Pulmonary artery endothelial cell (primary cell): ENCODE results near the gene ITGA3. TPM values are rescaled to one million over a fixed set of nuclear protein-coding genes. Genes with fewer than 3 reads are reported as not detected.

Source experiments
- DNase-seq: peaks from one replicate; pipeline ENCODE4 v3.0.0-alpha.2; 2011; ENCODE audit warnings: low read depth, low spot score
- total RNA-seq: library from RNA; depleted of rRNA; stranded (reverse); fragments of >200 nt; gene quantifications from 2 replicates; pipeline ENCODE4 v1.2.3, GENCODE V29; 2014

Gene ITGA3
- 77.7 and 101 TPM in 2 replicates for total RNA-seq

DNA sequence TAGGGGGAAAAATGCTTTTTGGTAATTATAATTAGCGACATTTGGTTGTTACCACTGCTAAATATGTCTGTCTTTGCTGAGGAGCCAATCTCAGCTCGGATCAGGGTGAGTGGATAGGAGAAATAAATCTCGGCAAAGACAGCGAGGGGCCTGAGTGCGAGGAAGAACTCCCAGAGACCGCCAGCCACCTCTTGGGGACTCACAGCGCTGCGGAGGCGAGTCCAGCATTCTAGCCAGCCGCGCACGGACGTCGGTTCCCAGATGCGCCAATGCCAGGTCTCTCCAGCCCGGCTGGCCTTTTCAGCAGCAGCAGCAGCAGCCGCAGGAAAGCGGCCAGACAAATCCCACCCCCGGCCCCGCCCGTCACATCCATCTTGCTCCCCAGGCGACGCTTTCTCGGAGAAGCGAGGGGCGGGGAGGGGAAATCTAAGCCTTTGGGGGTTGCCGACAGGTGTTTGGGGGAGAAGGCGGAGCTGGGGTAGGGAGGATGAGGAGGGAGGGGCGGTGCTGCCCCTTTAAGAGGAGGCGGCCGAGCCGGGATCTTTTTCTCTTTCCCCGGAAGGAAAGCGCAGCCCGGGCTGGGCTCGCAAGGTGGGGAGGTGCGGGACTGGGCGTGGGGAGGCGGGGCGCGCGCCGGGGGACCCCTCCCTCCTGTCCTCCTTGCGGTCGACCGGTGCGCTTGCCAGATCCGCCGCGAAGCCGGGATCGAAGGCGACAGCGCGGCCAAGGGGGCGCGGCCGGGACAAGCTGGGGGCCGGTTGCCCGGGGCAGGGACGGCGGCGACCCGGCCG, at the start of gene ITGA3:
Gene ITGA3 (plus strand): TSS at position 685 of the 791 bp plus-strand sequence. CDS start 330 bp downstream, outside the sequence.
- no peak for DNase-seq

DNA sequence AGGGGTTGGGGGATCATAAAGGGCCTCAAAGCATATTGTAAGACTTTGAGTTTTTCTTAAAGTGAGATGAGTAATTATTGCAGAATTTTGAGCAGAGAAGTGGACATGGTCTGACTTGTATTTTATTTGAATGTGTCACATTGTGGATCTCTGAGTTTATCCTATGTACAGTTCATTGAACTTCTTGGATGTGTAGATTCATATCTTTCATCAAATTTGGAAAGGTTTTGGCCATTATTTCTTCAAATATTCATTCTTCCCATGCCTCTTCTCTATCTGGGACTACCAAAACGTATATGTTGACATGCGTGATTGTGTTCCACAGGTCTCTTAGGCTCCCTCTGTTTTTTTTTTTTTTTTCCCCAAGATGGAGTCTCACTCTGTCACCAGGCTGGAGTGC, 46.6 kb upstream of the ITGA3 start:
- no peak for DNase-seq

DNA sequence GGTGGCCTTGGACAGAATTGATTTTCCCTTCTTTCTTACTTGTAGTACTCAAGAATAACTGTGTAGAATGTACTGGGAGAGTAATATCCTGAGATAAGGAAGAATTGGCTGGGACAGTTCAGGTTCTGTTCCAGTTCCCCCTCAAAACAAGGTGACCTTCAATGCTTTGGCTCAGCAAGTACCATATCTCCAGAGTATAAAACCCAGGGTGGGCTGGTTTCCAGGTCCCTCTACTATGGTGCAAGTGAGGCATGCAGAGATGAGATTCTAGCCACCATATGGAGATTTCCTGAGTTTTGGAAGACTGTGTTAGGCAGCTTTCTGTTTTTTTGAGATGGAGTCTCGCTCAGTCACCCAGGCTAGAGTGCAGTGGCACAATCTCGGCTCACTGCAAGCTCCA, 42.8 kb upstream of the ITGA3 start:
- no peak for DNase-seq

DNA sequence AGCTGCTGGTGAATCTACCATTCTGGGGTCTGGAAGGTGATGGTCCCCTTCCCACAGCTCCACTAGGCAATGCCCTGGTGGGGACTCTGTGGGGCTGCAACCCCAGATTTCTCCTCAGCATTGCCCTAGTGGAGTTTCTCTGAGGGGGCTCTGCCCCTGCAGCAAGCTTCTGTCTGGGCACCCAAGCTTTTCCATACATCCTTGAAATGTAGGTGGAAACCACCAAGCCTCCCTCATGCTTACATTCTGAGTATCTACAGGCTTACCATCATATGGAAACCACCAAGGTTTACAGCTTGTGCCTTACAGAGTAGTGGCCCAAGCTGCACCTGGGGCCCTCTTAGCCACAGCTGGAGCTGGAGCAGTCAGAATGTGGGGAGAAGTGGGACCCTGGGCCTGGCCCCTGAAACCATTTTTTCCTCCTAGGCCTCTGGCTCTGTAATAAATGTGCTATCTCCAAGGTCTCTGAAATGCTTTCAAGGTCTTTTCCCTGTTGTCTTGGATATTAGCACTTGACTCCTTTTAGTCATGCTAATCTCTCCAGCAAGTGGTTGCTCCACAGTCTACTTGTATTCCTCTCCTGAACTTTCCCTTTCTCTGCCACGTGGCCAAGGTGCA, 41.3 kb upstream of the ITGA3 start:
- no peak for DNase-seq

DNA sequence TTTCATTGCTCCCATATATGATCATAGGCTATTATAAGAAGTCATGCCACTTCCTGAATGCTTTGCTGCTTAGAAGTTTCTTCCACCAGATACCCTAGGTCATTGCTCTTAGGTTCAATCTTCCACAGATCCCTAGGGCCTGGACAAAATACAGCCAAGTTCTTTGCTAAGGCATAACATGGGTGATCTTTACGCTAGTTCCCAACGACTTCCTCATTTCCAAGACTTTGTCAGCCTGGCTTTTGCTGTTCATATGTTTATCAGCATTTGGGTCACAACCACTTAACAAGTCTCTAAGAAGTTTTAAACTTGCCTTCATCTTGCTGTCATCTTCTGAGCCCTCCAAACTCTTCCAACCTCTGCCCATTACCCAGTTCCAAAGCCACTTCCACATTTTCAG, 40.8 kb upstream of the ITGA3 start:
- no peak for DNase-seq

DNA sequence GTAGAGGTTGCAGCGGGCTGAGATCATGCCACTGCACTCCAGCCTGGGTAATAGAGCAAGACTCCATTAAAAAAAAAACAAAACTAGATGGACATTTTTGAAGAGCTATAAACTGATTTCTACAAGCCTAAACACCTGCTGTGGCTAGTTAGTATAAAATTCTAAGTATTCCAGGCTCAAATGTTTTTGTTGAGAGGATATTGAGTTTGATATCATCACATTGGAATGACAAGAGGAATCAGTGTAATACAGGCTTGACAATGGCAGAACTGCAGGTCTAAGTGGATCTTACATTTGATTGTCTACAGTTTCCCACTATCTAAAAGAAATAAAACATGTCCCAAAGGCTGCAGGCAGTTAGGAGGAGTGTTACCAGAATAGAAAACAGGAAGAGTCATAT, 37.0 kb upstream of the ITGA3 start:
- DNase-seq: no peak

DNA sequence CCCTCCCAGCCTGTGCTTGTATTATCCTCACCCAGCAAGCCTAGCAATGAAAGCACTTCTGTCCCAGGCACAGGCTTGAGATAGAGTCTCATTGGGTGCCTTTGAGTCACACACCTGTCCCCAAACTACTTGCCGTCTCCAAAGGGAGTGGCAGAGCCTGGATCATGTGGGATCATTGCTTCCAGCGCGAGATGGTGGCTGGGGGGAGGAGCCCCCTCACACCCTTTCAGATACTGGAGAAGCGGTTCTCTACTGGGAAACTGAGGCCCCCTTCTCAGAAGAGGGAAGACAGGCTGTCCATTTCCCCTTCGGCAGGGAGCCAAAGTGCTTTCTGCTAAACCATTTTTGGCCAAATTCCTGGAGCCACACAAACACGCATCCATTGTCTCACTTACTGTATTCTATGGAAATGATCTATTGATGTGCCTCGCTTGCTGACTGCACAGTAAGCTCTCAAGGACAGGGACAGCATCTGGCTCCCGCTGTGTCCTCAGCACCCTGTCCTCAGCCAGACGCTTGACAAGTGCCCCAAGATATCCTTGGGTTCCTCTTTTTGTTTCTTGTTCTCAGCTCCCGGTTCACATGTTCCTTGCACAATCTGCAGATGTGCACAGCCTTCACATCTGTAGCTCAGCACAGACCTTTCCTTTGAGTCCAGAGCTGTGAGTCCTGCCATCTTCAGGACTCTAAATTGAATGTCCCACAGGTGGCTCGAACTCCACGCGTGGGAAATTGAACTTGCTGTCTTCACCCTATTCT, 34.9 kb upstream of the ITGA3 start:
- DNase-seq: no peak

DNA sequence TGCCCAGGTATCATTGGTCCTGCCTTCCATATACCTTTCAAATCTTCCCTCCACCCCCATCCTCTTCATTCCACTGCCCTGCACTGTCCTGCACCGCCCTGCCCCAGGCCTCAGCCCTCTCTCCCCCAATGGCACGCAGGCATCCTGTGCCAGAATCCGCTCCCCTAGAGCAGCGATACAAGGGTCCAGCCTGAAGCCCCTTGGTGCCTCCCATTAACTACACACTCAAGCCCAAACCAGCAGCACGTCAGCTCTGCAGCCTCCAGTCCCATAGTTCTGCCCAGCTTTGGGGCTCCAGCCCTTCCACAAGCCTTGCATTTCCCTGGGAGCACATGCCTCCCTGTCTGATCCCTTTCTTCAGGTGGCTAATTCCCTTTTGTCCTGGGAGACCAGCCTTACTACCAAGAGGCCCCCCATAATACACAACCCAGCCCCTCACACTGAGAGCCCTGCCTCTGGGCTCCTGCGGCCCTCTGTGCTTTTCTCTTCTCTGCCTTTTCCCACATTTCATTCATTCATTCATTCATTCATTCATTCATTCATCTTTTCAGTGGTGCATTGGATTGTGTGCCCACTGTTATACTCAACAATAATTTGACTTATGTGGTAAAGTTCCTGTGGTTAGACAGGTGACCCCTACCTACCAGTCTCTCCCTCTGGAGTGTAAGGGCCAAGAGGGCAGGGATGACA, 34.1 kb upstream of the ITGA3 start:
- DNase-seq: no peak

DNA sequence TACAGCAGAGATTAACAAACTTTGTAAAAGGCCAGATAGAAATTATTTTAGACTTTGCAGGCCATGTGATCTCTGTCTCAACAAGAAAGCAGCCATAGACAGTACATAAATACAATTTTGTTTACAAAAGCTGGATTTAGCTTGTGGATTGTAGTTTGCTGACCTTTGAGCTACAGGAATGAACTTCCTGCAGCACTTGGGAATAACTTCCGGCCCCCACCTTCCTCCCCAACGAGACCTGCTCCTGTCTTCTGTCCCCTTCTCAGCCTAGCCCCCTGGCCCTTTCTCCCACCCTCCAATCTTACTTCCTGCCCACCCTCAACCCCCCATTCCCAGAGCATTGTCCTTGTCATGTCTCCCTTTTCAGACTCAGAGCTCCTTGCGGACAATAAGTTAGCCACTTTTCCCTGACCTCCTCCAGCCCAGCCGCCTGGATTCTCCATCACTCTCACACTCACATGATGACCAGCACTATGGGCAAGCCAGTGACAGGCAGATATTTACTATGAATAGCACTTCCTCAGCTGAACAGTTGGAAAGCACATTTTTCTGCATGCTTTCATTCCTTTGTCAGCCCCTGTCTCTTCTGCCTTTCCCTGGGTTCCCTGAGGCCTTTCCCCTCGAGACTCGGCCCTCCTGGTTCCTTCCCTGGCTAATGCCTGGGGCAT, 33.3 kb upstream of the ITGA3 start:
- DNase-seq: no peak

DNA sequence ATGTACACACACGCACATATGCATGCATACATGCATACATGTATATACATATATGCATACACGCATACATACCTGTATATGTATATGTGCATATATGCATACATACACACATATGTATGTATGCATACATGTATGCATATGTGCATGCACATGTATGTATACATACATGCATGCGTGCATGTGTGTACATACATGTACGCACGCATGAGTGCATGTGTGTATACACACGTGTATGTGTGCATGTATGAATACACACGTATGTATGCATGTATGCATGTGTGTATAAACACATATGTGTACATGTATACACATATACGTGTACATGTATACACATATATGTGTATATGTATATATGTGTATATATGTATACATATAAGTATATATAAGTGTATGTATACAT, 32.4 kb upstream of the ITGA3 start:
- DNase-seq: no peak

DNA sequence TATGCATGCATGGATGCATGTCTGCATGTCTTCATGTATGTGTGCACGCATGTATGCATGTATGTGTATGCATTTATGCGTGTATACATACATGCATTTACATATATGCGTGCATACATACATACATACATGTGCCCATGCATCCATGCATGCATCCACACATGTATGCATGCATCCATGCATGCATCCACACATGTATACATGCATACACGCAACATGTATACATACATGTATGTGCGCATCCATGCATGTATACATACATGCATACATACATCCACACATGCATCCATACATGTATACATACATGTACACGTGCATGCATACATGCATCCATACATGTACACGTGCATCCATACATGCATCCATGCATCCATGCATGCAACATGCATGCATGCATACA, 31.1 kb upstream of the ITGA3 start:
- no peak for DNase-seq

DNA sequence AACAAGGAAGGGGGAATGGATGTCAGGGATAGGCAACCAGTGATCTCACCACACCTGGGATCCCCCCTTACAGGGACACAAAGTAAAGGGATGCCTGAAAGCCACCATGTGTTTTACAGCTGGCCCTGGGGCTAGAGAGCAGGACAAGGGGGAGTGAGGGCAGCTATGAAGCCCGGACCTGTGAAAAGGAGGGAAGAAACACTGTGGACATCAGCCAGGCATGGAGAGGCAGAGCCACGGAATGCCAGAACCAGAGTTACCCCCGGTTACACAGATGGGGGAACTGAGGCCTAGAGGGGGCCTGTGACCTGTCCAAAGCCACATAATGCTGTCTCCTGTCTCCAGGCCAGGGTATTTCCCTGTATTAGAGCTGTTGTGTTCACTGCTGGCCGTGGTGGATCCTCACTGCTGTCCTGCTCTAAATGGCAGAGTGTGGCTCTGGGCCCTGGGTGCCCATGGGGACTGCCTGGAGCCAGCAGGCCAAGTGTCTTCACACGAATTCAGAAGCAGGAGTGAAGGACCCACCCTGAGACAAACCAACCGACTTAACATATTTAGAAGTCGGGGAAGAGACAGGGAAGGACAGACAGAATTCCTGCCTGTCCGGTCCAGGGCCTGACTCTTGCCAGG, 29.7 kb upstream of the ITGA3 start:
- no peak for DNase-seq

DNA sequence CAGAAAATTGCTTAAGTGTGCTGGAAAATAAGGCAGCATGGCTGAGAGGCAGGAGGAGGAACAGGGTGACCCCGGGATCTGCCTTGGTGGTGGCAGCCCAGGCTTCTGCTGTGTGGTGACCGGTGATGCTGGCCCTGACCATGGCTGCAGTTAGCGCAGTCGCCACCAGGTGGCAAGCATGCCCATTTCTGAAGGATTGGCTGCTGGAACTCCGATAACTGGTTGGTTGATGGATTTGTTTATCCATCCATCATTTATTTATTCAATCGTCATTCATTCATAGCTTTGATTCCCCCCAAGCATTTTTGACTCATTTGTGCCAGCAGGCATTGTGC, 29.1 kb upstream of the ITGA3 start:
- DNase-seq: peak; percentile 45

DNA sequence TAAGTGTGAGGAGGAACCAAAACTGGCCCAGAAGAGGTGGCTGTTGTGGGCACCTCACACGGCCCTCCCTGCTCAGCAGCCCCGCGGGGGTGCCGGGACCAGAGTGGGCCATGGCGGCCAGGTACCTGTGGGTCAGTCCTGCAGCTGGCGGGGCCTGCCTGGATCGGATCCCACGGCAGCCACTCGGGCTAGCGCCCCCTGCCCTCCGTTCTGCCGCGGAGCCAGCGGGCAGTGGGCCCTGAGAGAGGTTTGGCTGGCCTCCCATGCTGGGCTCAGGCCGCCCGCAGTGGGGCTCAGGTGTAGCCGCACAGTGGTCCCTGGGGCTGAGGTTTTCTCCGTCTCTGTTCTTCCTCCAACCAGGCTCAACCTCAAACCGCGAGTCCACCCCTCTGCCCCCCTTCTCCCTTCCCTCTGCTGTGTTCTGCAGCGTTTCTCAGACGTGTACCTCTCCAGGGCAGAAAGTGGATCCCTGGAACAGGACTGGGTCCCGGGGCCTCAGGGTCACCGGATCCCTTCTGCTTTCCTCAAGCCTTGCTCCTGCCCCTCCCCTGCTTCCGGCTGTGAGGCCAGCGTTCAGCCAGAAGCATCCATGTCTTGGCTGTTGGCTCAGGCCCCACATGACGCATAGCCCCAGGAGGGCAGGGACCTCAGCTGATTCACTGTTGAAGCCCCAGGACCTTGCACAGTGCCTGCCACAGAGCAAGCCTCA, 28.6 kb upstream of the ITGA3 start:
- peak; percentile 58 for DNase-seq

DNA sequence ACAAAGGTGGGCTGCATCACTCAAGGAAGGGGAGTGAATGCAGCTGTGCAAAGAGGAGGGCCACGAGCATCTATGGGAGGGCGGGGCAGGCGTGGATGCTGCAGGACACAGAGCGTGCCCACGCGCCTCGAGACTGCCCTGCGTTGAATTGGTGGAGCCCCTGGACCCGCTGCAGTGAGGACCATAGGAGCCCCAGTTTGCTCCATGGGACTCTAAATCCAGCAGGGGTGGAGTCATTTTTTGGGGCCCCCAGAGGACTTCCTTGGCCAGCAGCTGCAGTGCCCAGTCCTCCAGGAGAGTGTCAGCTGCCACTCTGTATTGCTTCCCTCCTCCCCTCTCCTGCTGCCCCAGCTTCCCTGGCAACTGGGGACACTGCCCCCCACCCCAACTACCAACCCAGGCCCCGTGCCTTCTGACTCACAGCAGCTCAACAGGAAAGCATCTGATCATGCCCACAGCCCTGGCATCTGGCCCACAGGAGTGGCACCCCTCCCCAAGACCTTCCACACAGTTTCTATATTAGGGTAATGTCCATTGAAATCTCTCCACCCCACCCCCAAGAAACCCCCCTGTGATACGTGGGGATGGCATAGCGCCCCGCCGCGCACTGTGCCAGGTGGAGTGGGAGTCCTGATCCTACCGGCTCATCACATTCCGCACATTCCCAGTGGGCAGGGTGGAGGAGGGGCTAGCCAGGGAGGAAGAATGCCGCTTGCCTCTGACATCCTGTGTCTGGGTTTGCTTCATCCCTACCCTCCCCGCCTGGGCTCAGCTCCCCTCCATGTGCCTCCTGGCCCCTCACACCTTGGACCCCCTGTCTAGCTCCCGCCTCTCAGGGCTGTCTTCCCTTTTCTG, 27.8 kb upstream of the ITGA3 start:
- DNase-seq: no peak

DNA sequence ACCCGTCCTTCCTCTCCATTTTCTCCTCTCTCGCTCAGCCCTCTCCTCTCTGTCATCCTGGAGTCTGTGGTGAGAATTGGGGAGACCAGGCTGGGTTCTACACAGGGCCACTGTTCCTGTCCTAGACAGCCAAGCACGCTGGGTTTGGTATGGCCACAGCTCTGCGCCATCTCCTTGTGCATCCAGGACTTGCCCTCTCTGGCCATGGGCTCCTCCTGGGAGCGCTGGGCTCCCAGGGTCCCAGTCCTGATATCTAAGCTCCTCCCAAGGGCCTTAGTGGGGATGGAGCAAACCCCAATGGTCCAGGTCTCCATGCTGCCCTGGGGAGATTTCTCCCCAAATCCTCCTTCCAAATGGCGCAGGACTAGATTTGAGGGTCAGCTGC, 27.2 kb upstream of the ITGA3 start:
- DNase-seq: no peak

DNA sequence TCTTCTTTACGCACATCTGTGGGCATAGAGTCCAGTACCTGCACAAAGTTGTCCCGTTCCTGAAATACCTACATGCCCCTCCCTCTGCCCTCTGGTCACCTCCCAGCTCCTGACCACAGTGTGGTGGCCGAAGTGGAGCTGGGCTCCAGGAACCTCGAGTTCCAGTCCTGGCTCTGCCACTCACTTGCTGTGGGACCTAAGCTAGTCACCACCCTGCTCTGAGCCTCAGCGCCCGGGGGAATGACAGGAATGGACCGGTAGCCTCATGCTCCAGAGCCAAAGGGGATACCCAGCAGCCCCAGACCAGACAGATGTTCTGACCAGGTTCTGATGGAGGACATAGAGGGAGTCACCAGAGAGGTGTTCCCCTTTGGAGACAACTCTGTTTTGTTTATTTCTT, 26.7 kb upstream of the ITGA3 start:
- no peak for DNase-seq

DNA sequence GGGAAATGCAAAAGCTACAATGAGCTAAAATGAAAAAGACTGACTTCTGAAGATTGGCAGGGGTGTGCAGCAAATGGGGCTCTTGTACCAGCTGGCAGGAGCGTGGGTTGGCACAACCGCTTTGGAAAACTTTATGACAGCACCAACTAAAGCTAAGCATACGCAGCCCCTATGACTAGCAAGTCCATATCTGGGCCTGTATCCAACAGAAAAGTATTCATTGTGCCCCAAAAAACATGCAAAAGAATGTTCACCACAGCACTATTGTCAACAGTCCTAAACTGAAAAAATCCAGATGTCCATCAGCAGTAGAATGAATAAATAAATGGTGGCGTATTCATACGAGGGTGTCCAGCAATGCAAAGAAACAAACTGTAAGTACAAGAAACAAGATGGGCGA, 22.6 kb upstream of the ITGA3 start:
- no peak for DNase-seq
